NCI-H146 treated with DMSO at 0.1 percent for 48 hours (cell line): ENCODE results near the gene NYNRIN.
"Not testable (repeated sequence)": the region's sequence is repeated elsewhere in the genome, so short reads cannot be mapped to it uniquely, and the experiment has no call there.

Experiments
- DNase-seq: peaks from one replicate; lab custom pipeline; 2025; ENCODE audit not compliant: unreplicated experiment; lab: John Stamatoyannopoulos, UW

Gene NYNRIN

DNA sequence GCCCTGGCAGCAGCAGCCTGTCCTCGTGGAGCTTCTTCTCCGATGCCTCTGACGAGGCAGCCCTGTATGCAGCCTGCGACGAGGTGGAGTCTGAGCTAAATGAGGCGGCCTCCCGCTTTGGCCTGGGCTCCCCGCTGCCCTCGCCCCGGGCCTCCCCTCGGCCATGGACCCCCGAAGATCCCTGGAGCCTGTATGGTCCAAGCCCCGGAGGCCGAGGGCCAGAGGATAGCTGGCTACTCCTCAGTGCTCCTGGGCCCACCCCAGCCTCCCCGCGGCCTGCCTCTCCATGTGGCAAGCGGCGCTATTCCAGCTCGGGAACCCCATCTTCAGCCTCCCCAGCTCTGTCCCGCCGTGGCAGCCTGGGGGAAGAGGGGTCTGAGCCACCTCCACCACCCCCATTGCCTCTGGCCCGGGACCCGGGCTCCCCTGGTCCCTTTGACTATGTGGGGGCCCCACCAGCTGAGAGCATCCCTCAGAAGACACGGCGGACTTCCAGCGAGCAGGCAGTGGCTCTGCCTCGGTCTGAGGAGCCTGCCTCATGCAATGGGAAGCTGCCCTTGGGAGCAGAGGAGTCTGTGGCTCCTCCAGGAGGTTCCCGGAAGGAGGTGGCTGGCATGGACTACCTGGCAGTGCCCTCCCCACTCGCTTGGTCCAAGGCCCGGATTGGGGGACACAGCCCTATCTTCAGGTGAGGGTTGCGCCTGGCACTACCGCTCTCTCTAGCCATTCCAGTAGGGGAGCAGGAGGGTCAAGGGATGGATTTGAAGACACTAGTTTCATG is 28.7 kb upstream of the NYNRIN start:
- DNase-seq, result no peak

DNA sequence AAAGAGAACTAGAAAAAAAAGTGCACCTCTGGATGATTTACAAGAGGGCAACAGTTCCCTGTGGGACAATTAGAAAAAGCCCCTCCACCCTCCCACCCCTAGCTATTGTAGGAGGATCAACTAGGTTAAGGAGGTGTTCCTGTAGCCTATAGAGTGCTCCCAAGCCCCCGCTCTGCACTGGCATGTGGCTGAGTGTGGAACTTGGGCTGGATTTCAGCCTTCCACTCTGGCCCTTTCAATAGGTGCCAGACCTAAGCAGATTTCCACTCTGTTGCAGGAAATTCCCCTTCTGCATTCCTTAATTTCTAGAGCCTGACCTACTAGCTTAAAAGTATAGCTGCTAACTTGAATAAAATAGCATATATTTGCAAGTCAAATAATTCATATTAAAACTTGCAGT is 28.1 kb upstream of the NYNRIN start:
- no peak for DNase-seq

DNA sequence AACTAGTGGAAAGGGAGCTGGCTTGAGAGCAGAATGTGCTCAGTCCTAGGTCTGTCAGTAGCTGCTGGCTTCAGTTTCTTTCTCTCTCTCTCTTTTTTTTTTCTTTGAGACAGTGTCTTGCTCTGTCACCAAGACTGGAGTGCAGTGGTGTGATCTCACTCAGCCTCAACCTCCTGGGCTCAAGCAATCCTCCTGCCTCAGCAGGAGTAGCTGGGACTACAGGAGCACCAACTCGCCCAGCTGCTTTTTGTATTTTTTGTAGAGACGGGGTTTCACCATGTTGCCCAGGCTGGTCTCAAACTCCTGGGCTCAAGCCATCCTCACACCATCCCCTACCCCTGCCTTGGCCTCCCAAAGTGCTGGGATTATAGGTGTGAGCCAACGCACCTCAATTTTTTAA is 27.2 kb upstream of the NYNRIN start:
- DNase-seq, result not testable (repeated sequence)

DNA sequence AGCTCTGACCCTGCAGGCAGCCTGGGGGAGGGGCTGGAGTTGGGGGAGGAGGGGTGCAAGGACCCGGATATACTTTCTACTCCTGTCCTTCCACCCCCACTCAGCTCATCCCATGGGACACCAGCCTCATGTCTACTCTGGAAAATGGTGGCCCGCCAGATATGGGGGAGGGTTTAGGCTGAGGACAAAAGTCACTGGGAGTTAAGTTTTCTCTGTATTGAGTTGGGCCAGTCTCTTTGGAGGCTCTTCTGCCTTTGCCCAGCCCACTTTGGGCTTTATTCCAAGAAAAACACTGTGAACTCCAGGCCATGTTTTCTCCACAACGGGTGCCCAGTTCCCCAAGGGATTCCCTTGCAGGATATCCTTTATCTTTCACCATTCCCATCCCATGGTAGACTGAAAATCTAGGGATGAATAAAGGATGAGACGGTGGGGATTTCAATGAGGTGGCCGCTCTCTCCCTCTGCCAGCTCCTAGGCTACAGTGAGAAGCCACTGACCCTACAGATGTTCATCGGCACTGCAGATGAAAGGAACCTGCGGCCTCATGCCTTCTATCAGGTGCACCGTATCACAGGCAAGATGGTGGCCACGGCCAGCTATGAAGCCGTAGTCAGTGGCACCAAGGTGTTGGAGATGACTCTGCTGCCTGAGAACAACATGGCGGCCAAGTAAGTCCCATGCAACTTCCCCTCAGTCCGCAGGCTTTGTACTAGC is 25.9 kb upstream of the NYNRIN start:
- DNase-seq, result no peak

DNA sequence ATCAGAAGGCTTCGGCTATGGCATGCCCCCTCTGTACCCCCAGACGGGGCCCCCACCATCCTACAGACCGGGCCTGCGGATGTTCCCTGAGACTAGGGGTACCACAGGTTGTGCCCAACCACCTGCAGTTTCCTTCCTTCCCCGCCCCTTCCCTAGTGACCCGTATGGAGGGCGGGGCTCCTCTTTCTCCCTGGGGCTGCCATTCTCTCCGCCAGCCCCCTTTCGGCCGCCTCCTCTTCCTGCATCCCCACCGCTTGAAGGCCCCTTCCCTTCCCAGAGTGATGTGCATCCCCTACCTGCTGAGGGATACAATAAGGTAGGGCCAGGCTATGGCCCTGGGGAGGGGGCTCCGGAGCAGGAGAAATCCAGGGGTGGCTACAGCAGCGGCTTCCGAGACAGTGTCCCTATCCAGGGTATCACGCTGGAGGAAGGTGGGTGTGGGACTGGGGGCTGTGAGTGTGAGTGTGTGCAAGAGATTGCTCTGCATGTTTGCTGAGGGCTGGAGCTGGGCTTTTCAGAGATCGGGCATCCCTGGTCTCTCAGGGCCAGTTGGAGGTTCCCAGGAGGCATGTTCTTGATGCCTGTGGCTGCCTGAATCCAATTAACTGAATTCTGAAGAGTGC is 22.2 kb upstream of the NYNRIN start:
- DNase-seq, result peak; percentile 32

DNA sequence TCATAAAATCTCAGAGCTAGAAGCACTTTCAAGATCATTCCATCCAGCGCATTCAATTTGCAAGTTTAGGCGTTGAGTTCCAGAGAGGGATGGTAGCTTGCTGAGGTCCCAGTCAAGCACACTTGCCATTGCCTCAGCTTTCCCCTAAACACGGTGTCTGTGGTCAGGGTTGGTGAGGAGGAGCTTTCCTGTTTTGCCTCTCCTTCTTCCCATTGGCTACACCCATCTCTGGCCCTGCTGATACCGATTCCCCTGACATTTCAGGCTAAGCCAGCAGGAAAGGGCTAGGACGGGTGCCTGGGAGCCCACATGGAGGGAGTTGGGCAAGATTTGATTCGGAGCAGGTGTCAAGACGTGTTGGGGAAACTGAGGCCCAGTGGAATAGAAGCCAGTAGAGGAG is 21.7 kb upstream of the NYNRIN start:
- no peak for DNase-seq

DNA sequence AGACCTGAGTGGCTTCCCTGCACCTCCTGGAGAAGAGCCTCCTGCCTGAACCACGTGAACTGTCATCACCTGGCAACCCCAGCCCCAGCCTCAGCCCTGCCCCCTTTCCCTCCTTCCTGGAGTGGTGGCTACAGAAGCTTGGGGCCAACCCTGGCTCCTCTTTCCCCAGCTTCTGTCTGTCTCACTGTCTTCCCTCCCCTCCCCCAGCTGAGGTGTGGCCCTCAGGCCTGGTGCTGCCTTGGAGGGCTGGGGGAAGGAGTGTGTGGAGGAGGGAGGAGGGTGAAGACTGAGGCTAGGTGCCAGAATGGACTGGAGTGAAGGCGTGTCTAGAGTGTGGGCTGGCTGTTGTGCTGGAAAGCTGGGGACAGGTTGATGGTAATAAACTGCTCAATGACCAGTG is 21.1 kb upstream of the NYNRIN start:
- DNase-seq, result no peak

DNA sequence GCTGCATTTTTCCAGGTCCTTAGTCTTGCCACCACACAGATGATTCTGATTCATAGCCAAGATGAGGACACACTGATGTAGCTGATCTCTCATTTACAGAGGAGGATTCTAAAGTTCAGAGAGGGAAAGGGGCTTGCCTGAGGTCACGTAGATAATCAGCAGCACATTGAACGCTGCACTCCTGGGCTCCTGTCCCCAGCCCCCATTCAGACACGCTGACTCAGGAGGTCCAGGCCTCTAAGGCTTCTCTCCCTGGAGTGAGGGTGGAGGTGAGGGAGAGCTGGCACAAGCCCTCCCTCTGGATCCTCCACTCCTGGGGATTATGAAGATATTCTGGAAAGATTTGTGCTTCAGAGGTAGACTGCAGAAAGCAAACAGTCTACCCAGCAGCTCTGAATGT is 20.5 kb upstream of the NYNRIN start:
- DNase-seq, result no peak

DNA sequence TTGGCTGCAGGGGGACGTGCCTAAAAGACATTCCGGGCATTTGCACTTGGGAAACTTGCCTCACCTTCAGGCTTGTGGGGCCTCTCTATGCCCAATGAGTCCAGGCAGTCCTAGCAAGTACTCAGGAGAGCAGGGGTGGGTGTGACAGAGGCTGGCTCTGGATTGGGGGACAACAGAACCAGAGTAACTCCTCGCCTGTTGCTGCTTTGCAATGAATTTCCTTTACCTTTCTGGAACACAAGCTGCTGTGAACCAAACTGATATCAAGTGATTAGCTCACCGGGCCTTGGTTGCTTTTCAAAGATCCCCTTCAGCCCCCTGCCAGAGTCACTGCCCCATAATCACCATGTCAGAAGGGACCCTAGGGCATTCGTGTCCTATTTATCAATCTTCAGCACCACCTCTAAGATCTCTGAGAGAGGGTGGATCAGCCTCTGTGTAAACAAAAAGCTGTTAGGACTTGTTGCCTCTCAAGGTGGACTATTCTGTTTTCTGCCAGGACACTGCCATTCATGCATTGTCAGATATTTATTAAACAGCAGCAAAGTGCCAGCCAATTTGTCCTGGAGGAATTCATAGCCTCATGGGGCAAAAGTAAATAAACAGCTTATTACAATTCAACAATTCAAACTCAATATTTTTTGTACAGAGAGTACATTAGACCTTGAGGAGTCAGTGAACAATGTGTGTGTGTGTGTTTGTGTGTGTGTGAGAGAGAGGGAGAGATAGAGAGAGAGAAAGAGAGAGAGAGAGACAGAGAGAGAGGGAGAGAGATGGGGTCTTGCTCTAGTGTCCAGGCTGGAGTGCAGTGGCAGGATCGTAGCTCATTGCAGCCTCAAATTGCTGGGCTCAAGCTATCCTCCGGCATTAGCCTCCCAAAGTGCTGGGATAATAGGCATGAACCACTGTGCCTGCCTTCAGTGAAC is 19.6 kb upstream of the NYNRIN start:
- DNase-seq, result no peak

DNA sequence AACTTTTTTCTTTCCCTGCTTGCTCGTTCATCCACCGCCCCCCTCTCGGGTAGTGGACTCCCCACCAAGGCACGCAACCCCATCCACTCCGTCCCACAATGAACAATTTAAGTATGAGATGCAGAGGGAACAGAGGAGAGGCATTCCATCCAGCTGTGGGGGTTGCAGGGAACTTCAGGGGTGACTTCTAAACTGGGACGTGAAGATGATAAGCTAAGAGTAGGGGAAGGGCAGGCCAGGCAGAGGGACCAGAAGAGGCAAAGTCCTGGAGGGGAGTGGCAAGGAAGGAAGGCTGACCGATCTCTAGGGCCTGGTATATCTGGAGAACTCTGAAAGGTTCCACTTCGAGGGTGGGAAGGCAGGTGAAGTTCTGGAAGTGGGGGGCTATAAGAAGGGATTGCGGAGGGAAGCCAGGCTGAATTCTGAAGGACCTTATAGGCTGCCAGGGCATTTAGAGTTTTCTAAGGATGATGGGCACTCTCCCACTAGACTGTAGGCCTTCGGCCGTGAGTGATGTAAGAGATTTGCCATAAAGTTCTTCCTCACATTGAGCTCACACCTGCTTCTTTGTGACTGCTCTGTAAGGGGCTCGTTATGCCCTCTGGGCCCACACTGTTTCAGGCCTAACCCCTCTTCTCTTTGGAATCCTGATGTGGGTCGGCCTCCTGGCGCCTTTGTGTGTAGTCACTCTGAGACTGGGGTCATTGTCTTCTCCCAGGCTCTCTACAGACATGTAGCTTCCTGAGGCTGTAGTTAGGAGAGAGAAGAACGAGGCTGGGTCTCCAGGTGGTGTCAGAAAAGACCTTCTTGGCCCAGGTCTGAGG is 18.7 kb upstream of the NYNRIN start:
- DNase-seq, result no peak

DNA sequence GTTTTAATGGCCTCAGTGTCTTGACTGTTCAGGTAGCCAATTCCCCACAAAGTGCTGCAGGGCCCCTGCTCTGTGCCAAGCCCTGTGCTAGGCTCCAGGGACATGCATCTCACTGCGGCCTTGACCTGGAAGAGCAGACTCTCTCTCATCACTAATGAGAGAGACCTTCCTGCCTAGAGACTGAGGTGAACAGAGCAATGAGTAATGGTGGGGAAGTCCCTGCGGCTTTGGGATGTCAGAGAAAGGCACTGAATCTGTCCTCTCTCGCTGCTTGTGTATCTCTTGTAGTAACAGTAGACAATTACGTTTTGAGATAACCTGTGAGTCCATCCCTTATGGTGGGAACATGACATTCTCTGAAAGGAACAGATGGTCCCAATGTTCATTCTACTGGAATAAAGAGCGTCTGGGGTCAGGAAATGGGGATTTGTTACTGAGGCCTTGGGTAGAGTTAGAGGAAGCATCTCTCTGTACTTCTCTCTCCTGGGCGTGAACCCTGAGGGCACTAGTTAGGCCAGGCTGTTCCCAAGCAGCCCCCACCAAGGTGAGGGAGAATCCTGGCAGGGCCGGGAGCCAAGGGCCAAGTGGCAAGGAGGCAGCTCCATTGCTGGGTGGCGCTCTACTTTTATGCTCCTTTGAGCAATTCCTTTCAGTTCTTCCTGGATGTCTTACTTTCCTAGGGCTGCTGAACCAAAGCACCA is 17.3 kb upstream of the NYNRIN start:
- no peak for DNase-seq

DNA sequence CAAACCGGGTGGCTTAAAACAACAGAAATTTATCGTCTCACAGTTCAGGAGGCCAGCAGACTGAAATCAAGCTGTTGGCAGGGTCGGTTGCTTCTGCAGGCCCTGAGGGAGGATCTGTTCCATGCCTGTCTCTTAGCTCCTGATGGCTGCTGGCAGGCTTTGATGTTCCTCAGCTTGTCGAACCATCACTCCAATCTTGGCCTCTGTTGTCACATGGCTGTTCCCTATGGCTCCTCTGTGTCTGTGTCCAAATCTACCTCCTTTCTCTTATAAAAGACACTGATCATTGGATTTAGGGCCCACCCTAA is 16.8 kb upstream of the NYNRIN start:
- DNase-seq, result no peak

DNA sequence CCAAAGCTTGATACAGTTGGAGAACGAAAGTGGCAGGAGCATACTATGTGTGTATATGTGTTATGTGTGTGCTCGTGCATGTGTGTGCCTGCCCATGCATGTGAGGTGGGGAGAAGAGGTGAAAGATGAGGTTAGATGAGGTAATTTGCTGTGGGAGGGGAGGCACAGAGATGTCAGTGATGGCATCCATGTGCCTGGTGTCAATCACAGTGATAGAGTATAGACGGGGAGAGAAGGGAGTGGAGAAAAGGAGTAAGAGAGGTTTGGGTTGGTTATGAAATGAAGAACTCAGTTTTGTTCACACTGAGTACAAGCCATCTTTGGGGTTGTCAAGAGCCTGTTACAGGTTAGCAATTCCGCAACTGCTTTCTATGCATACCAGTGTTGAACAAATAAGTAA is 14.6 kb upstream of the NYNRIN start:
- no peak for DNase-seq

DNA sequence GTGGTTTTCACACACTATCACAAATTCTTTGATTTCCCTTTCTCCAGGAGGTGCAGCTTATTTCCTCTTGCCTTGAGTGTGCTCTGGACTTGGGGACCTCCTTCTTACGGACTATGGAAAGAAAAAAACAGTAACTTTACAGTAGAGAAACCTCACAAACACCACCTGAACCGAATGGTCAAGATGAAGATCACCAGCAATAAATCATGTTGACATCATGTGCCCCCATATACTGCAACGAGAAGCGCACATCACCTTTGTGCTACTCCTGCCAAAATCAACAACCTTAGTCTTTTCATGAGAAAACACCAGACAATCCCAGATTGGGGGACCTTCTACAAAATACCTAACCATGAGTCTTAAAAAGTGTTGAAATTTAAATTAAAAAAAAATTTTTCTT is 13.3 kb upstream of the NYNRIN start:
- no peak for DNase-seq

DNA sequence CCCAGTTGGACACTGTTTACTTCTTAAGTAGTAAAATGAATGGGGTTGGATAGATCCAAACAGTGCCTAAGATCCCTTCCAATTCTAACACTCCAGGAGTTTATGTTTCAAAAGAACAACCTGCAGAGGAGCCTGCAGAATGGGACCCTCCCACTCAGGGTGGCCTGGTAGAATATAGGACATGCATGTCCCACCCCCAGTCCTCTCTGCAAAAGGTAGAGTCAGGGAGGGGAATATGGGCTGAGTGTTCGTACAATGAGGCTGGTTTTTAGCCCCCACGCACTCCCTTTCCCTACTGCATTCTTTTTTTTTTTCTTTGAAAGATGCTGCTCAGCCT is 11.8 kb upstream of the NYNRIN start:
- no peak for DNase-seq

DNA sequence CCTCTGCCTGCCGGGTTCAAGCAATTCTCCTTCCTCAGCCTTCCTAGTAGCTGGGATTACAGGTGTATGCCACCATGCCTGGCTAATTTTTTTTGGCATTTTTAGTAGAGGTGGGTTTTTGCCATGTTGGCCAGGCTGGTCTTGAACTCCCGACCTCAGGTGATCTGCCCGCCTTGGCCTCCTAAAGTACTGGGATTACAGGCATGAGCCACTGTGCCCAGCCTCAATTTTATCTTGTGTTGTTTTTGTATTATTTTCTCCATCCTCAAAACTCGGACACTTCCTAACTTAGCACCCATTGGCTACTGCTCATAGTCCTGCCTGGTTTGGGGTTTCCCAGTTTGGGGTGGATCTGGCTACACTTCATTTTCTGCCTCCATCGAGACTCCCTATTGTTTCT is 11.2 kb upstream of the NYNRIN start:
- not testable (repeated sequence) for DNase-seq

DNA sequence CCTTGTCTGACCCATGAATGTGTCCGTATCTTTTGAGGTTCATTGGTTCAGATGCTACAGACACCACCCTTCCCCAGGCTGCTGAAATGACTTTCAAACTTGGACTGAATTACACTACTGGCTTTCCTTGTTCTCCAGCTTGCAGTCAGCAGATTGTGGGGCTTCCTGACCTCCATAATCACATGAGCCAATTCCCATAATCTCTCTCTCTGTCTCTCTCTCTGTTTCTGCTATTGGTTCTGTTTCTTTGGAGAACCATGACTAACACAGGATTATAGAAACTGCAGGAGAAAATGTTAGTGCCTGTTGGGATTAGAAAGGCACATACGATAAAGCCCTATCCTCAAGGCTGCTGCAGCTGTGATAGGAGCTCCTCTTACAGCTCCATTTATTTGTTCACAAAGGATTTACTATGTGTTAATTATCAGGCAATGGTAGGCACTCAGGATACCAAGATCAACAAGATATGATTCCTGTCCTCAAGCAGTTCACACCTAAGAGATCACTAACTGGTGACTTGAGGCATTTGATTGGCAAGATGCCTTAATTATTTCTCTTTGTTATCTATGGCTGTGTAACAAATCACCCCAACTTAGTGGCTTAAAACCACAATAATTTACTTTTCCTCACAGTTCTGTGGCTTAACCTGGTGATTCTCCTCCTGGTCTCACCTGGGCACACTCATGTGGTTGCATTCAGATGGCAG is 10.2 kb upstream of the NYNRIN start:
- DNase-seq, result no peak

DNA sequence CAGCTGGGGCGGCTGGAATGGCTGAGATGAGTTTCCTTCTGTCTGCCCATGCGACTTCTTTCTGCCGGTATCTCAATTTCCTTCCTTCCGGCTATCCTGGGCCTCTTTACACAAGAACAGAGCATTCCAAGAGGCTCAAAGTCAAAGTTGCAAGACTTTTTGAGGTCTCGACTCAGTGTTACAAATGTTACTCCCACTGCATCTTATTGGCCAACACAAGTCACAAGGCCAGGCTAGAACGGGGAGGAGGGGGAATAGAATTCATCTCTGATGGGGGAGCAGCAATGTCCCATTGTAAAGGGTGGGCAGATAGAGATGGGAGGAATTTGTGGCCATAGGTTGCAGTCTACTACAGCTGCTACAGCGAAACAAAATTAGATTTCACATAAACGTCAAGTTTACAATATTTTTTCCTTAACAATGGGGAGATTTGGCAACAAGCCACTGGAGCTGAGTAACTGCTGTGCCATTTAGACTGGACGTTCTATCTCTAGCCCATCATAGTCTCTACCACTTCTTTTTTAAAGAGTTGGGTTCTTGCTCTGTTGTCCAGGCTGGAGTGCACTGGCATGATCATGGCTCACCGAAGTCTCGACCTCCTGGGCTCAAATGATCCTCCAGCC is 9.5 kb upstream of the NYNRIN start:
- no peak for DNase-seq
